ENCODE data around the gene NKAPL. TPM values are rescaled to one million over a fixed set of nuclear protein-coding genes. Genes with fewer than 3 reads are reported as not detected.

The NKAPL gene
- total RNA-seq, 4 donors from 2014 or later: not detected

- H3K4me3 ChIP-seq: peak within 1 kb of the TSS; percentile 58 to 82 (median 70)
- TF ChIP-seq CTCF (IDR thresholded peaks at IDR 0.05): no peak
- TF ChIP-seq POLR2A (IDR thresholded peaks at IDR 0.05): peak in 1 of 2 donors; percentile 13
- no peaks in the 10 kb centered on the region for H3K9me3 ChIP-seq
- peak; percentile 71 to 91 (median 85) for DNase-seq
- H3K27me3 ChIP-seq: no peaks in the 10 kb centered on the region
- peak within 1 kb of the TSS; percentile 42 to 76 (median 64) for H3K27ac ChIP-seq
- peaks cover 0 to 30% (median 0%) of the 10 kb centered on the region in 3 donors for H3K36me3 ChIP-seq
- peaks cover 0 to 9% (median 3%) of the 10 kb centered on the region in 4 donors for H3K4me1 ChIP-seq
Measured at GRCh38 chr6:28225056-28225834, 33.9 kb upstream of the NKAPL start, which contains the start of gene ZSCAN9. ZSCAN9 (plus strand) TSS chr6:28225275; CDS start chr6:28227085, 1,810 bp downstream.

- peaks cover 0 to 9% (median 3%) of the 10 kb centered on the region in 4 donors for H3K4me1 ChIP-seq
- peaks cover 0 to 42% (median 0%) of the 10 kb centered on the region in 3 donors for H3K36me3 ChIP-seq
- H3K4me3 ChIP-seq: peak overlapping the region in 1 of 4 donors; percentile 82
- H3K27me3 ChIP-seq: no peaks in the 10 kb centered on the region
- TF ChIP-seq CTCF (IDR thresholded peaks at IDR 0.05) (no peak), POLR2A (IDR thresholded peaks at IDR 0.05) (no peak)
- H3K27ac ChIP-seq: no peak overlapping the region
- H3K9me3 ChIP-seq: no peaks in the 10 kb centered on the region
- no peak for DNase-seq
Measured at GRCh38 chr6:28226460-28226859, 32.6 kb upstream of the NKAPL start.

- H3K36me3 ChIP-seq: peaks cover 0 to 62% (median 0%) of the 10 kb centered on the region in 3 donors
- H3K4me1 ChIP-seq: no peaks in the 10 kb centered on the region
- no peak for TF ChIP-seq POLR2A (IDR thresholded peaks at IDR 0.05)
- TF ChIP-seq CTCF (IDR thresholded peaks at IDR 0.05): no peak
- no peak overlapping the region for H3K4me3 ChIP-seq
- H3K27me3 ChIP-seq: no peaks in the 10 kb centered on the region
- DNase-seq: no peak
- no peak overlapping the region for H3K27ac ChIP-seq
- H3K9me3 ChIP-seq: no peaks in the 10 kb centered on the region
Measured at GRCh38 chr6:28232785-28233184, 26.3 kb upstream of the NKAPL start.

GRCh38 chr6:28235912-28236452 lies 23.1 kb upstream of the NKAPL start:
- TF ChIP-seq CTCF (IDR thresholded peaks at IDR 0.05) (no peak), POLR2A (IDR thresholded peaks at IDR 0.05) (no peak)
- H3K27me3 ChIP-seq: no peaks in the 10 kb centered on the region
- H3K9me3 ChIP-seq: no peaks in the 10 kb centered on the region
- H3K36me3 ChIP-seq: peaks cover 0 to 31% (median 0%) of the 10 kb centered on the region in 3 donors
- no peak overlapping the region for H3K4me3 ChIP-seq
- H3K27ac ChIP-seq: no peak overlapping the region
- DNase-seq: no peak
- H3K4me1 ChIP-seq: no peaks in the 10 kb centered on the region

- TF ChIP-seq POLR2A (IDR thresholded peaks at IDR 0.05): no peak
- TF ChIP-seq CTCF (IDR thresholded peaks at IDR 0.05): no peak
- Histone ChIP-seq H3K27ac (no peak overlapping the region), H3K4me1 (no peaks in the 10 kb centered on the region), H3K9me3 (no peaks in the 10 kb centered on the region), H3K4me3 (no peak overlapping the region), H3K36me3 (peaks cover 0 to 9% (median 0%) of the 10 kb centered on the region in 3 donors), H3K27me3 (no peaks in the 10 kb centered on the region)
- no peak for DNase-seq
Measured at GRCh38 chr6:28239636-28240035, 19.5 kb upstream of the NKAPL start.
